ENCODE data around the gene KHK.

DNA sequence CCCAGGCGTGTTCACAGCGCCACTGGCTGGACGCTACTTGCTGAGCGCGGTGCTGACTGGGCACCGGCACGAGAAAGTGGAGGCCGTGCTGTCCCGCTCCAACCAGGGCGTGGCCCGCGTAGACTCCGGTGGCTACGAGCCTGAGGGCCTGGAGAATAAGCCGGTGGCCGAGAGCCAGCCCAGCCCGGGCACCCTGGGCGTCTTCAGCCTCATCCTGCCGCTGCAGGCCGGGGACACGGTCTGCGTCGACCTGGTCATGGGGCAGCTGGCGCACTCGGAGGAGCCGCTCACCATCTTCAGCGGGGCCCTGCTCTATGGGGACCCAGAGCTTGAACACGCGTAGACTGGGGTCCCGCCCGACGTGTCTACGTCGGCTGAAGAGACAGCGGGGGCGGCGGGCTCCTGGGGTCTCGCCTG is 891 bp upstream of the KHK start:
- no peak for TF ChIP-seq EZH2 (IDR thresholded peaks at IDR 0.05; ENCODE audit: low read length)
- TF ChIP-seq, protein P1, sequence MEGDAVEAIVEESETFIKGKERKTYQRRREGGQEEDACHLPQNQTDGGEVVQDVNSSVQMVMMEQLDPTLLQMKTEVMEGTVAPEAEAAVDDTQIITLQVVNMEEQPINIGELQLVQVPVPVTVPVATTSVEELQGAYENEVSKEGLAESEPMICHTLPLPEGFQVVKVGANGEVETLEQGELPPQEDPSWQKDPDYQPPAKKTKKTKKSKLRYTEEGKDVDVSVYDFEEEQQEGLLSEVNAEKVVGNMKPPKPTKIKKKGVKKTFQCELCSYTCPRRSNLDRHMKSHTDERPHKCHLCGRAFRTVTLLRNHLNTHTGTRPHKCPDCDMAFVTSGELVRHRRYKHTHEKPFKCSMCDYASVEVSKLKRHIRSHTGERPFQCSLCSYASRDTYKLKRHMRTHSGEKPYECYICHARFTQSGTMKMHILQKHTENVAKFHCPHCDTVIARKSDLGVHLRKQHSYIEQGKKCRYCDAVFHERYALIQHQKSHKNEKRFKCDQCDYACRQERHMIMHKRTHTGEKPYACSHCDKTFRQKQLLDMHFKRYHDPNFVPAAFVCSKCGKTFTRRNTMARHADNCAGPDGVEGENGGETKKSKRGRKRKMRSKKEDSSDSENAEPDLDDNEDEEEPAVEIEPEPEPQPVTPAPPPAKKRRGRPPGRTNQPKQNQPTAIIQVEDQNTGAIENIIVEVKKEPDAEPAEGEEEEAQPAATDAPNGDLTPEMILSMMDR (optimal IDR thresholded peaks at IDR 0.05 in 1 of 3, IDR thresholded peaks at IDR 0.05 in 1 of 3, conservative IDR thresholded peaks at IDR 0.05 in 1 of 3; ENCODE audit: extremely low read depth in 1 of 3, insufficient read depth in 2 of 3, low read length in 3 of 3) = peak in 1 of 3 experiments; percentile 80

All from keratinocyte (primary cell).